HG02678 (cell line): ENCODE data around the gene KLRC4.
"Not testable (repeated sequence)": the region's sequence is repeated elsewhere in the genome, so short reads cannot be mapped to it uniquely, and the experiment has no call there.

ENCODE experiments used
- ATAC-seq: cut with Tn5 transposase; IDR thresholded peaks from one replicate; pipeline ENCODE4 v1.9.1; 2021; ENCODE audit warnings: mild to moderate bottlenecking, moderate library complexity; ENCODE audit not compliant: unreplicated experiment

KLRC4 gene, protein sequence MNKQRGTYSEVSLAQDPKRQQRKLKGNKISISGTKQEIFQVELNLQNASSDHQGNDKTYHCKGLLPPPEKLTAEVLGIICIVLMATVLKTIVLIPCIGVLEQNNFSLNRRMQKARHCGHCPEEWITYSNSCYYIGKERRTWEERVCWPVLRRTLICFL

DNA sequence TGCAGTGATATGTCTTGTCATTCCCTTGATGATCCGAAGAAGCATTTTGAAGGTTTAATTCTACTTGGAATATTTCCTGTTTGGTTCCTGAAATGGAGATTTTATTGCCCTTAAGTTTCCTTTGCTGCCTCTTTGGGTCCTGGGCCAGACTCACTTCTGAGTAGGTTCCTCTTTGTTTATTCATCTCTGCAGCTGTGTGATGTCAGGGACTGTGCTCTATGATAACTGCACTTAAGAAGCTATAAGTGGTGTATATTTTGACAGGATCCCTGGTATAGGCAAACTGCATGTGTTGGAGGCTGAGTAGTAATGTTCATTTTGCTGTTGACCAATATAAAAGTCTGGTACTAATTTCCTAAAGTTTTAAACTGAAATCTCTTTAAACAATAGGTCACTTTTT, at the start of gene KLRC4:
KLRC4 (minus strand) TSS at position 366 of the 400 bp plus-strand sequence; CDS start at position 184, 182 bp downstream.
- ATAC-seq, result no peak

DNA sequence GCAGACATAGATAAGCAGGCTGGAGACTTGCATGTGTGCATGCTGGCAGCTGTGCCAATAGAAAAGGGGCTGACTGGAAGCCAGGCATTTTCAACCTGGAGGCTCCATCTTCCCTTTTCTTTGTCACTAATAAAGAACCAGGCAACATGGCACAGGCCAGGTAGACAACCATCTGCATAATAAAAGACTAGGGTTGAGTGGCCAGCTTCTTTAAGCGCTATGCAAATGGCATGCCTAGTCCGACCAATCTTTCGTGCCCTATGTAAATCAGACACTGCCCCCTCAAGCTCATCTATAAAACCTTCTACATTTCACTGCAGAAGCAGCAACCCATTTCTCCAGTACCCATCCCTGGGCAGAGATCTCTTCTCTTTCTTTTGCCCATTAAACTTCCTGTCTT, 48.2 kb upstream of the KLRC4 start:
- no peak for ATAC-seq

DNA sequence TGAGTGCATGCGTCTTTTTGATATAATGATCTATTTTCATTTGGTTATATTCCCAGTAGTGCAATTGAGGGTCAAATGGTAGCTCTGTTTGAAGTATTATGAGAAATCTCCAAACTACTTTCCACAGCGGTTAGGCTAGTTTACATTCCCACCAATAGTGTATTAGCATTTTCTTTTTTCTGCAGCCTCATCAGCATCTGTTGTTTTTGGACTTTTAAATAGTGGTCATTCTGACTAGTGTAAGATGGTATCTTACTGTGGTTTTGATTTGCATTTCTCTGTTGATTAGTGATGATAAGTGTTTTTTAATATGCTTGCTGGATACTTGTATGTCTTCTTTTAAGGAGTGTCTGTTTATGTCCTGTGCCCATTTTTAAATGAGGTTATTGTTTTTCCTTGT, 47.3 kb upstream of the KLRC4 start:
- no peak for ATAC-seq

DNA sequence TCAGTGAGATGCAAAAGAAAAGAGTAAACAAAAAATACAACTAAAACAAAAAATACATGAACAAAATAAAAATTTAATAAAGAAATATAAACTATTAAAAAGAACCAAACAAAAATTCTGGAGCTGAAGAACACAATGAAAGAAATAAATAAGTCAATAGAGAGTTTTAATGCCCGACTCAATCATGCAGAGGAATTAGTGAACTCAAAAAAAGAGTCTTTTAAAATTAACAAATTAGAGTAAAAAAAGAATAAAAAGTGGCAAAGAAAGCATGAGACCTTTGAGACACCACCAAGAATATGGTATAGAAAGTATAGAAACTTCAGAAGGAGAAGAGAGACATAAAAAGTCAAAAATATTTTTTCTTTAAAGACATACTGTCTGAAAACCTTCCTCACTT, 46.2 kb upstream of the KLRC4 start:
- ATAC-seq, result no peak

DNA sequence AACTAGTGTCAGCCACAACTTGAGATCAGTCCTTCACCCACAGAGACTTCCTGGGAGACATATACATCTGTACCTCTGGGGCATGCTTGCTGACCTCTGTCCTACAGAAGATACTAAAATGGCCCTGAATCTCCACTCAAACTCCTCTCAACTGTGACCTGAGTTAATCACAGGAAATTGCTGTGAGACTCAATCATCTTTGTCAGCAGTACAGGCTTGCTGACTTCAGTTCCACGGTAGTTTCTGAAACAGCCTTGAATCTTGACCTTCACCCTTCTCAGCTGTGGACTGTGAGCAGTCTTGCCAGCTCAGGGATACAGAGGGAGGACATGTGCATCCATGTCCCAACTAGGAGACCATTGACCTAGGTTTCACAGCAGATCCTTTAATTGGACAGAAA, 45.0 kb upstream of the KLRC4 start:
- ATAC-seq, result no peak

DNA sequence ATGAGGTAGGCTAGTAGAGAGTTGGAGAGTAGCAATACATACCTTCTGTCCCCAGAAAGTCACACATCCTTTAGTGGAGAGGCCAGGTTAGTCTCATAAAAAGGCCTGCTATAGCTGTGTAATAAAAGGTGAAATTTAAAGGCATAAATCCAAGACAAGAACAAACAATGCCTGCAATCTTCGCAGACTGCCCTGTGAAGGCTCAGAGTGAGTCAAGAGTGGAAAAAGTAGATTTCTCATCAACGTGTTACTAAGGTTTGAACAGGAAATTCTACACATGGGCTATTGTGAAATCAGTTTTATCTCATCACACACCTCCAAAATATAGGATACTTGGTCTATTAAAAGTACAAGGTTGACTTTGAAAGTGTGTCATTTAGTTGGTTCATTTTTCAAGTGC, 43.6 kb upstream of the KLRC4 start, which contains the start of gene KLRC1:
KLRC1 (minus strand) TSS at position 222 of the 400 bp plus-strand sequence. CDS start 2,221 bp downstream, outside the sequence.
- no peak for ATAC-seq

DNA sequence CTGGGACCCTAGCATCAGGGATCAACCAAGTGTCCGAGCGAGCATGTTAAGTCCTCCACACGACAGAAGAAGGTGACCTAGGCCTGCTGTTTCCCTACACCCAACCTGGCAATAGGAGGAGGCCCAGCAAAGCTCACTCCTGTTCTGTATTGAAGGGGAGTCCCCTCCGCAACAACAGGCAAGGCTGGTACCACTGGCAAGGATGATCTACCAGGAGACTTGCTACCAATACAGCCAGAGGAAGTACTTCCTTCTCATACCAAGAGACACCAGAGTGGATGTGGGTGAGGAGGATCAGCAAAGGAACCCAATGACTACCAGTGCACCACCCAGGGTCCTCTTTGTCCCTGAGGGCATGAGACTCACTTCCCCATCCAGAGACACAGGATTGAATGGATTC, 38.7 kb upstream of the KLRC4 start:
- no peak for ATAC-seq

DNA sequence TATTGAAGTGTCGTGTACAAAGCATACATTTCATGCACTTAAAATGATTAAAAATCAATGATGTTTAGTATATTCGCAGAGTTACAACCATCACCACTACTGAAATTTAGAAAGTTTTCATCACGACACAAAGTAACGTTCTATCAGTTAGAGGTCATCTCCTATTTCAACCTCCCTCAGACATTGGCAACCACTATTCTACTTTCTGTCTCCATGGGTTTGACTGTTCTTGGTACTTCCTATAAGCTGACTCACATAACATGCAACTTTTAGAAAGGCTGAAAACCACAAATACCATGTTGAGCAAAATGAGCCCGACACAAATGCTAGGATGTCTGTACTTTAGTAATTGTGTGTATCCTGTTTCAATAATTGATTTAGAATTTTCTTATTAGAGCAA, 36.5 kb upstream of the KLRC4 start:
- ATAC-seq, result not testable (repeated sequence)

DNA sequence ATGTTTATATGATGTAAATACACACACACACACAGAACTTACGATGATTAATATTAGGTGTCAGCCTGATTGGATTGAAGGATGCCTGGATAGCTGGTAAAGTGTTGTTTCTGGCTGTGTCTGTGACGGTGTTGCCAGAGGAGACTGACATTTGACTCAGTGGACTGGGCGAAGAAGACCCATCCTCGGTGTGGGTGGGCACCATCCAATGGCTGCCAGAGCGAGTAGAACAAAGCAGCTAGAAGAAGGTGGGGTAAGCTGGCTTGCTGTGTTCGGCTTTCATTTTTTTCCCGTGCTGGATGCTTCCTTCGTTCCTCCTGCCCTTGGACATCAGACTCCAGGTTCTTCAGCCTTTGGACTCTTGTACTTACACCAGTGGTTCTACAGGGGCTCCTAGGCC, 31.6 kb upstream of the KLRC4 start:
- ATAC-seq, result not testable (repeated sequence)

DNA sequence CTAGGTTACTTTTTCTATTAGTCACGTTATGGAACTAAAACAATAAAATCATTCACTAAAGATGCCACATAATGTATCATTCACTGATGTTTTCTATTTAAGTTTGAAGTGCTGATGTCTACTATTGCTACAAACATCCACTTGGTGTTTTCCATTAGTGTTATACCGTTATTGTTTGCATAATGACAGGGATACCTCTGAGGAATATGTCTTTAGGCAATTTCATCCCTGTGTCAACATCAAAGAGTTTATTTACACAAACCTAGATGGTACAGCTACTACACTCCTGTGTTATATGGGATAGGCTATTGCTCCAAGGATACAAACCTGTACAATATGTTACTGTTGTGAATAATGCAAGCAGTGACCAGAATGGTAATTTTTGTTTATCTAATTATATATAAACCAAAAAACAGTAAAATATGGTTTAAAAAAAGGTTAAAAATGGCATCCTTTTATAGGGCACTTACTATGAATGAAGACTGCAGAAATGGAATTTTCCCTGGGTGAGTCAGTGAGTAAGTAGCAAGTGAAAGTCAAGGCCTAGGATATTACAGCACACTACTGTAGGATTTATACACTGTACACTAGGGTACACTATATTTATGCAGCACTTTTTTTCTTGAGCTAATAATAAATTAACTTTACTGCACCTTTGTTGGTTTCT, 30.2 kb upstream of the KLRC4 start:
- ATAC-seq, result not testable (repeated sequence)

DNA sequence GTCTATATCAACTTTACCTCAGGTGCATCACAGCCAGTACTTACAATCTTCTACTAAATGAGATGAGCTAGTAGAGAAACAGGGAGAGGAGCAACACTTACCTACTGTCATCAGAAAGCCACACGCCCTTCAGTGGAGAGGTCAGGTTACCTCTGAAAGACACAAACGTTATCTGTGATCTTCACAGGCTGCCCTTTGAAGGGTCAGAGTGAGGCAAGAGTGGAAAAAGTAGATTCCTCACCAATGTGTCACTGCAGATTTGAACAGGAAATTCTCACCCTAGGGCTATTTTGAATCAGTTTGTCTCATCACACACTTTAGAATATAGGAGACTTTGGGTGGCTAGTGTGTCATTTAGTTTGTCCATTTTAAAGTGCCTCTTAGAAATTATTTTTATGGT, 28.0 kb upstream of the KLRC4 start:
- not testable (repeated sequence) for ATAC-seq

DNA sequence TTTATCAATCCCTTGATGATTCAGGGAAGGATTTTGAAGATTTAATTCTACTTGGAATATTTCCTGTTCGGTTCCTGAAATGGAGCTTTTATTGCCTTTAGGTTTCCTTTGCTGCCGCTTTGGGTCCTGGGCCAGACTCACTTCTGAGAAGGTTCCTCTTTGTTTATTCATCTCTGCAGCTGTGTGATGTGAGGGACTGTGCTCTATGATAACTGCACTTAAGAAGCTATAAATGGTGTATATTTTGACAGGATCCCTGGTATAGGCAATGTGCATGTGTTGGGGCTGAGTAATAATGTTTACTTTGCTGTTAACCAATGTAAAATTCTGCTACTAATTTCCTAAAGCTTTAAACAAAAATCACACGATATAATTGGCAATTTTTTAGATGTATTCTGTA, 26.3 kb upstream of the KLRC4 start, which contains the start of gene KLRC2:
KLRC2 (minus strand) TSS at position 195 of the 400 bp plus-strand sequence; CDS start at position 171, 24 bp downstream.
- ATAC-seq, result not testable (repeated sequence)

DNA sequence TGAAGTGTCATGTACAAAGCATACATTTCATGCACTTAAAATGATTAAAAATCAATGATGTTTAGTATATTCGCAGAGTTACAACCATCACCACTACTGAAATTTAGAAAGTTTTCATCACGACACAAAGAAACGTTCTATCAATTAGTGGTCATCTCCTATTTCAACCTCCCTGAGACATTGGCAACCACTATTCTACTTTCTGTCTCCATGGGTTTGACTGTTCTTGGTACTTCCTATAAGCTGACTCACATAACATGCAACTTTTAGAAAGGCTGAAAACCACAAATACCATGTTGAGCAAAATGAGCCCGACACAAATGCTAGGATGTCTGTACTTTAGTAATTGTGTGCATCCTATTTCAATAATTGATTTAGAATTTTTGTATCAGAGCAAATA, 21.1 kb upstream of the KLRC4 start:
- not testable (repeated sequence) for ATAC-seq

DNA sequence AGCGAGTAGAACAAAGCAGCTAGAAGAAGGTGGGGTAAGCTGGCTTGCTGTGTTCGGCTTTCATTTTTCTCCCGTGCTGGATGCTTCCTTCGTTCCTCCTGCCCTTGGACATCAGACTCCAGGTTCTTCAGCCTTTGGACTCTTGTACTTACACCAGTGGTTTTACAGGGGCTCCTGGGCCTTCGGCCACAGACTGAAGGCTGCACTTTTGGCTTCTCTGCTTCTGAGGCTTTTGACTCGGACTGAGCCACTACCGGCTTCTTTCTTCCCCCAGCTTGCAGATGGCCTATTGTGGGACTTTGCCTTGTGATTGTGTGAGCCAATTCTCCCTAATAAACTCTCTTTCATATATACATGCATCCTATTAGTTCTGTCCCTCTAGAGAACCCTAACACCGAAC, 16.4 kb upstream of the KLRC4 start:
- ATAC-seq, result not testable (repeated sequence)

DNA sequence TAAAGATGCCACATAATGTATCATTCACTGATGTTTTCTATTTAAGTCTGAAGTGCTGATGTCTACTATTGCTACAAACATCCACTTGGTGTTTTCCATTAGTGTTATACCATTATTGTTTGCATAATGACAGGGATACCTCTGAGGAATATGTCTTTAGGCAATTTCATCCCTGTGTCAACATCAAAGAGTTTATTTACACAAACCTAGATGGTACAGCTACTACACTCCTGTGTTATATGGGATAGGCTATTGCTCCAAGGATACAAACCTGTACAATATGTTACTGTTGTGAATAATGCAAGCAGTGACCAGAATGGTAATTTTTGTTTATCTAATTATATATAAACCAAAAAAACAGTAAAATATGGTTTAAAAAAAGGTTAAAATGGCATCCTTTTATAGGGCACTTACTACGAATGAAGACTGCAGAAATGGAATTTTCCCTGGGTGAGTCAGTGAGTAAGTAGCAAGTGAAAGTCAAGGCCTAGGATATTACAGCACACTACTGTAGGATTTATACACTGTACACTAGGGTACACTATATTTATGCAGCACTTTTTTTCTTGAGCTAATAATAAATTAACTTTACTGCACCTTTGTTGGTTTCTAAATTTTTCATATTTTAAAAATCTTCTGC, 14.8 kb upstream of the KLRC4 start:
- not testable (repeated sequence) for ATAC-seq

DNA sequence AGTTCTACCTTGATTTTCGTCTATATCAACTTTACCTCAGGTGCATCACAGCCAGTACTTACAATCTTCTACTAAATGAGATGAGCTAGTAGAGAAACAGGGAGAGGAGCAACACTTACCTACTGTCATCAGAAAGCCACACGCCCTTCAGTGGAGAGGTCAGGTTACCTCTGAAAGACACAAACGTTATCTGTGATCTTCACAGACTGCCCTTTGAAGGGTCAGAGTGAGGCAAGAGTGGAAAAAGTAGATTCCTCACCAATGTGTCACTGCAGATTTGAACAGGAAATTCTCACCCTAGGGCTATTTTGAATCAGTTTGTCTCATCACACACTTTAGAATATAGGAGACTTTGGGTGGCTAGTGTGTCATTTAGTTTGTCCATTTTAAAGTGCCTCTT, 12.6 kb upstream of the KLRC4 start:
- not testable (repeated sequence) for ATAC-seq

DNA sequence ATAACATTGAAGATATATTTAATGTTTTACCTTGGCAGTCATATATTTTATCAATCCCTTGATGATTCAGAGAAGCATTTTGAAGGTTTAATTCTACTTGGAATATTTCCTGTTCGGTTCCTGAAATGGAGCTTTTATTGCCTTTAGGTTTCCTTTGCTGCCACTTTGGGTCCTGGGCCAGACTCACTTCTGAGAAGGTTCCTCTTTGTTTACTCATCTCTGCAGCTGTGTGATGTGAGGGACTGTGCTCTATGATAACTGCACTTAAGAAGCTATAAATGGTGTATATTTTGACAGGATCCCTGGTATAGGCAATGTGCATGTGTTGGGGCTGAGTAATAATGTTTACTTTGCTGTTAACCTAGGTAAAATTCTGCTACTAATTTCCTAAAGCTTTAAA, 10.8 kb upstream of the KLRC4 start, which contains the start of gene KLRC3:
KLRC3 (minus strand) TSS at position 262 of the 400 bp plus-strand sequence; CDS start at position 217, 45 bp downstream.
- not testable (repeated sequence) for ATAC-seq

DNA sequence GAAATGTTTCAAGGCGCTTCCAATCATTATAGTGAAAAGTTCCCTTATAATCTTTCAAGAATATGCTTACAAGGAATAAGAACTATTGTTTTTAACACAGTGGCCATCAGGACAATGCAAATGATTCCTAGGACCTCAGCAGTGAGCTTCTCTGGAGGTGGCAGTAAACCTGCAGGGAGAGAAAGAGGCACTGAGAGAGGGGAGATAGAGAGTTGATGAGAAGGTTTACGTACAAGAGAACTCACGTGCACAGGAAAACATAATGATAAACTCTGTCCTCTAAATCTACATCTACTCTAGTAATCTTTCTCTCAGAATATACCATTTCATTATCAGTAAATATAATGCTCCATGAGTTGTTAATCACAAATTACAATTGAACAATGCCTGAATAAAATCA, 715 bp downstream of the KLRC4 start:
- no peak for ATAC-seq

DNA sequence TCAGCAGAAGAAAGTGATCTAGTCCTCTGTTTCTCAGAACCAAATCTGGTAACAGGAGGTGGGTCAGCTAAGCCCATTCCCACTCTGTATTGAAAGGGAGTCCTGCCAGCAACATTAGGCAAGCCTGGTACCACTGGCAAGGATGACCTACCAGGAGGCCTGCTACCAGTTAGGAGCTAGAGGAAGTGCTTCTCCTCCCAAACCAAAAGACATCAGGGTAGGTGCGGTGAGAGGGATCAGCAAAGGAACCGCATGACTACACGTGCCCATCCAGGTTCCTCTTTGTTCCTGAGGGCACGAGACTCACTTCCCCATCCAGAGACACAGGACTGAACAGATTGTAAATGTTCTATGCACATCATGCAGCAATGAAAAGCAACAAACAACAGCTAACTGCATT, 2.8 kb downstream of the KLRC4 start:
- no peak for ATAC-seq

DNA sequence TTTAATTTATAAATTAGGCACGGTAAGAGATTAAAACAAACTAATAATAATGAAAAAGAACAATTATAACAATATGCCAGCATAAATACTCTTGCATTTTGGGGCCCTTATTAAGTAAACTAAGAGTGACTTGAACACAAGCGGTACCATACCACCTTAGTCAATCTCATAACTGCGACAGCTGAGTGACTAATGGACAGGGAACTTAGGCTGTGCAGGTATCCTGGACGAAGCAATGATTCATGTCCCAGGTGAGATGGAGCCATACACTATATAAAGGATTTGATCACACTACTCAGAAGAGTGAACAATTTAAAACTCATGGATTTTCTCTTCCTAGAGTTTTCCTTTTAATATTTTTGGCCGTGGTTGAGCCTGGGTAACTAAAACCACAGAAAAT, 4.3 kb downstream of the KLRC4 start:
- ATAC-seq, result no peak

DNA sequence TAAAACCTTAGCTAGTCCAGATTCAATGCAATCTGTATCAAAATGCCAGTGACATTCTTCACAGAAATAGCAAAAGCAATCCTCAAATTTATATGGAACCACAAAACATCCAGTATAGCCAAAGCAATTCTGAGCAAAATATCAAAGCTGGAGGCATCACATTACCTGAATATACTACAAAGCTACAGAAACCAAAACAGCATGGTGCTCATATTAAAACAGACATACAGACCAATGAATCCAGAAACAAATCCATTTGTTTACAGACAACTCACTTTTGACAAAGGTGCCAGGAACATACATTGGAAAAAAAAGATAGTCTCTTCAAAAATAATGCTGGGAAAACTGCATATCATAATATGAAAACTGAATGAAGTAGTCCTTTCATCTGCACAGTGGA, 4.8 kb downstream of the KLRC4 start:
- ATAC-seq, result no peak

DNA sequence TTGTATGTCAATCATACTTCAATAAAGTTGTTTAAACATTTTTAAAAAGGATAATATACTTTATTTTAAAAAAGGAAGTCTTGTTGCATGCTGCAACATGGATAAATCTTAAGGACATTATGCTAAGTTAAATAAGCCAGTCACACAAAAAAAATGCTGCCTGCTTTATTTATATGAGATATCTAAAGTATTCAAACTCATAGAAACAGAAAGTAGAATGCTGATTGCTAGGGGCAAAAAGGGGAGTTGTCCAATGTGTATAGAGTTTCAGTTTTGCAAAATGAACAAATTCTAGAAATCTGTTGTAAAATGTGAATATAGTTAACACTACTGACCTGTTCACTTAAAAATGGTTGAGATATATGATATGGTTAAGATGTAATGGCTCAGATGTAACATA, 8.7 kb downstream of the KLRC4 start:
- ATAC-seq, result no peak
